NCI-H2196 (cell line): ENCODE results near the gene EFHC1.

Source experiments
- DNase-seq: peaks from one replicate; lab custom pipeline; 2025; ENCODE audit not compliant: unreplicated experiment; lab: John Stamatoyannopoulos, UW

Gene EFHC1

GRCh38 chr6:52553158-52553557 is 133.0 kb downstream of the EFHC1 start:
- DNase-seq: no peak

GRCh38 chr6:52553719-52554118 is 133.6 kb downstream of the EFHC1 start:
- DNase-seq: no peak

- DNase-seq: no peak
Observed at GRCh38 chr6:52554684-52555280, 134.6 kb downstream of the EFHC1 start.

GRCh38 chr6:52555518-52556233 is 135.5 kb downstream of the EFHC1 start:
- DNase-seq: no peak

GRCh38 chr6:52557389-52558265 is 137.5 kb downstream of the EFHC1 start:
- DNase-seq: no peak

GRCh38 chr6:52558266-52559000 is 138.3 kb downstream of the EFHC1 start:
- no peak for DNase-seq

GRCh38 chr6:52560462-52560861 is 140.3 kb downstream of the EFHC1 start:
- no peak for DNase-seq

GRCh38 chr6:52562911-52563310 is 142.8 kb downstream of the EFHC1 start:
- DNase-seq: no peak

- DNase-seq: no peak
Observed at GRCh38 chr6:52564856-52565255, 144.7 kb downstream of the EFHC1 start.

- no peak for DNase-seq
Observed at GRCh38 chr6:52566201-52566600, 146.1 kb downstream of the EFHC1 start.

GRCh38 chr6:52566853-52567279 is 146.7 kb downstream of the EFHC1 start:
- no peak for DNase-seq

GRCh38 chr6:52568320-52568719 is 148.2 kb downstream of the EFHC1 start:
- DNase-seq: no peak

GRCh38 chr6:52570291-52570700 is 150.2 kb downstream of the EFHC1 start:
- DNase-seq: no peak

- no peak for DNase-seq
Observed at GRCh38 chr6:52571099-52571755, 151.1 kb downstream of the EFHC1 start.

- DNase-seq: no peak
Observed at GRCh38 chr6:52572536-52572935, 152.4 kb downstream of the EFHC1 start.

- DNase-seq: no peak
Observed at GRCh38 chr6:52573295-52573694, 153.2 kb downstream of the EFHC1 start.
